ENCODE data around the gene NDUFB1. TPM values are rescaled to one million over a fixed set of nuclear protein-coding genes. Genes with fewer than 3 reads are reported as not detected.

NDUFB1 gene
- total RNA-seq, 1 experiment from 2014 or later = 367 TPM

GRCh38 chr14:92105073-92105892 lies 16.2 kb downstream of the NDUFB1 start:
- no peak for DNase-seq (ENCODE audit: low spot score)
- in situ Hi-C loops (cut with HindIII; ENCODE audit: low sequenced_read_pairs) = no loop called here

- in situ Hi-C loops (cut with HindIII; ENCODE audit: low sequenced_read_pairs) = no loop called here
- DNase-seq (ENCODE audit: low spot score) = no peak
Measured at GRCh38 chr14:92103363-92103989, 18.0 kb downstream of the NDUFB1 start.

- in situ Hi-C loops (cut with HindIII; ENCODE audit: low sequenced_read_pairs) = no loop called here
- DNase-seq (ENCODE audit: low spot score) = no peak
Measured at GRCh38 chr14:92099802-92100201, 21.7 kb downstream of the NDUFB1 start.

- peak; percentile 14 for DNase-seq (ENCODE audit: low spot score)
- in situ Hi-C loops (cut with HindIII; ENCODE audit: low sequenced_read_pairs) = no loop called here
Measured at GRCh38 chr14:92093320-92093719, 28.2 kb downstream of the NDUFB1 start.

GRCh38 chr14:92088494-92088893 lies 33.0 kb downstream of the NDUFB1 start:
- in situ Hi-C loops (cut with HindIII; ENCODE audit: low sequenced_read_pairs) = no loop called here
- no peak for DNase-seq (ENCODE audit: low spot score)

GRCh38 chr14:92074555-92074954 lies 47.0 kb downstream of the NDUFB1 start:
- no peak for DNase-seq (ENCODE audit: low spot score)
- in situ Hi-C loops (cut with HindIII; ENCODE audit: low sequenced_read_pairs) = no loop called here

Other genes starting within 250 kb of the NDUFB1 start
- gene FBLN5, start 174.0 kb downstream of the NDUFB1 start, total RNA-seq (2014; rRNA removed; shearing (Covaris generic)) = 1.3 TPM in 1 of 2 replicates, not detected in the other
- gene TRIP11, start 81.6 kb downstream of the NDUFB1 start, total RNA-seq (2014; rRNA removed; shearing (Covaris generic)) = 8.8 and 12.4 TPM in 2 replicates
- gene ATXN3, start 15.1 kb downstream of the NDUFB1 start, total RNA-seq (2014; rRNA removed; shearing (Covaris generic)) = 26.8 and 40.9 TPM in 2 replicates
- 69.4 and 75.7 TPM in 2 replicates for gene CPSF2, start 263 bp upstream of the NDUFB1 start, total RNA-seq (2014; rRNA removed; shearing (Covaris generic))
- not detected in 2 replicates for gene SLC24A4, start 201.5 kb upstream of the NDUFB1 start, total RNA-seq (2014; rRNA removed; shearing (Covaris generic))

Data from G401 (cell line).